HepG2 (cell line): ENCODE measurements around the gene PHC1. TPM values are rescaled to one million over a fixed set of nuclear protein-coding genes. Genes with fewer than 3 reads are reported as not detected.
A peak's percentile ranks its signal among the peaks of the same experiment; 100 is the strongest.

Source experiments
- ATAC-seq: fragments of 200-7000 bp; cut with Tn5 transposase; 3 replicates; pipeline ENCODE4 v1.9.1; 2020; ENCODE audit warnings: mild to moderate bottlenecking, moderate library complexity
- BruUV-seq: library from RNA; stranded (reverse); fragments of 400-500 nt; replicated peaks from 2 replicates; lab custom pipeline; 2021; lab: Mats Ljungman, UMichigan
- CTCF ChIA-PET: fragments of 300-600 bp; formaldehyde crosslinking; extraction: SDS; loops from one replicate; lab custom pipeline; 2021; ENCODE audit warnings: low total read pairs, inconsistent platforms, low intra/inter-chr PET ratio; lab: Yijun Ruan, JAX
- POLR2A ChIA-PET: fragments of 350-600 bp; sonication (Branson Sonifier 250); formaldehyde crosslinking; loops from one replicate; lab custom pipeline; 2020; ENCODE audit warnings: antibody characterized with exemption, inconsistent platforms; lab: Yijun Ruan, JAX
- DNase-seq: peaks from one replicate; pipeline ENCODE4 v3.0.0-alpha.2; 2015; ENCODE audit warnings: low spot score
- FAIRE-seq: peaks from 3 replicates; lab custom pipeline; 2011; peaks lifted over from hg19 to GRCh38; lab: Jason Lieb, UNC
- H2AFZ ChIP-seq: one replicate; pipeline ENCODE4 v1.6.1; 2011; ENCODE audit warnings: low read length, inconsistent platforms
- H3K27ac ChIP-seq: fragments of 300-600 bp; 3 replicates; pipeline ENCODE4 v1.8.0; 2011; ENCODE audit warnings: mixed run types, mild to moderate bottlenecking, mixed read lengths, low read length, inconsistent platforms; ENCODE audit not compliant: insufficient read depth; ENCODE audit errors: extremely low read length
- H3K27me3 ChIP-seq, 2 experiments: fragments of 200-600 bp in 1 of 2; 2 replicates in 1 of 2; 3 replicates in 1 of 2; pipeline versions ENCODE4 v1.6.0 to v1.8.0; 2011; ENCODE audit warnings: low read length in 2 of 2, mild to moderate bottlenecking in 2 of 2, moderate library complexity in 2 of 2, inconsistent platforms in 1 of 2; ENCODE audit not compliant: insufficient read depth in 2 of 2, control insufficient read depth in 1 of 2
- H3K36me3 ChIP-seq, 2 experiments: fragments of 200-600 bp in 1 of 2; replicated peaks in 1 of 2; 2 replicates in 1 of 2; 3 replicates in 1 of 2; pipeline versions ENCODE4 v1.5.1 to v1.8.0; 2011; ENCODE audit warnings: low read length in 2 of 2, inconsistent platforms in 1 of 2; ENCODE audit not compliant: insufficient read depth in 2 of 2, control insufficient read depth in 1 of 2
- H3K4me1 ChIP-seq: 2 replicates; pipeline ENCODE4 v1.5.1; 2012; ENCODE audit warnings: low read length, inconsistent platforms; ENCODE audit not compliant: insufficient read depth
- H3K4me2 ChIP-seq: 2 replicates; pipeline ENCODE4 v1.6.0; 2011; ENCODE audit warnings: low read depth, low read length, inconsistent platforms
- H3K4me3 ChIP-seq, 3 experiments: fragments of 200-600 bp in 1 of 3; sonication (generic), shearing (Covaris generic) in 1 of 3; replicated peaks in 1 of 3; 2 replicates each; pipeline ENCODE4 v1.5.1; 2011 to 2016; ENCODE audit warnings: low read length in 3 of 3, inconsistent platforms in 2 of 3, low read depth in 2 of 3, mild to moderate bottlenecking in 2 of 3, control low read depth in 1 of 3, mixed read lengths in 1 of 3; ENCODE audit not compliant: insufficient read depth in 1 of 3
- H3K79me2 ChIP-seq: one replicate; pipeline ENCODE4 v1.6.1; 2011; ENCODE audit warnings: low read length, inconsistent platforms; ENCODE audit not compliant: insufficient read depth
- H3K9ac ChIP-seq: 2 replicates; pipeline ENCODE4 v1.6.0; 2011; ENCODE audit warnings: mild to moderate bottlenecking, low read depth, low read length, inconsistent platforms; ENCODE audit not compliant: insufficient read depth
- H3K9me3 ChIP-seq: 2 replicates; pipeline ENCODE4 v1.5.1; 2012; ENCODE audit warnings: mild to moderate bottlenecking, low read length
- H4K20me1 ChIP-seq: 2 replicates; pipeline ENCODE4 v1.6.0; 2011; ENCODE audit warnings: inconsistent platforms, mild to moderate bottlenecking, low read length, moderate library complexity; ENCODE audit not compliant: insufficient read depth
- CEBPG ChIP-seq: IDR thresholded peaks from 2 replicates; pipeline ENCODE4 v1.6.1; 2016
- ISX ChIP-seq: sonication (generic); formaldehyde crosslinking; conservative IDR thresholded peaks from 2 replicates; pipeline ENCODE4 v1.5.0; 2020; ENCODE audit warnings: missing genetic modification reagents
- KLF13 ChIP-seq: sonication (generic); formaldehyde crosslinking; IDR thresholded peaks from 2 replicates; pipeline ENCODE4 v1.4.0; 2020; ENCODE audit warnings: mild to moderate bottlenecking, missing genetic modification reagents
- MXI1 ChIP-seq: IDR thresholded peaks from 3 replicates; pipeline ENCODE4 v1.6.1; 2012; ENCODE audit warnings: low read depth, low read length, inconsistent platforms, borderline replicate concordance
- WGBS: methylation state at CpG from one replicate; pipeline ENCODE4 v1.1.6; 2017; ENCODE audit warnings: low lambda C conversion rate; 5-methylcytosine and 5-hydroxymethylcytosine counted together
- in situ Hi-C: cut with HindIII; loops from 2 replicates; pipeline ENCODE4 v1.10.0; 2017; ENCODE audit warnings: low pct_unique_long_range_greater_than_20kb; ENCODE audit not compliant: extremely low pct_ligation_motif_present
- intact Hi-C: fragments of 100-400 bp; cut with micrococcal nuclease; formaldehyde crosslinking; loops from one replicate; pipeline ENCODE4 v1.10.0; 2022; ENCODE audit not compliant: unreplicated experiment
- polyA plus RNA-seq, 8 experiments: library from polyadenylated mRNA; depleted of rRNA in 3 of 8; stranded (reverse) in 7 of 8; unstranded in 1 of 8; fragments of >200 nt; fragmentation: Illumina TruSeq in 4 of 8; extraction: Trizol in 4 of 8; gene quantifications; 2 replicates each; pipeline versions ENCODE4 v1.2.1 to v1.2.3, GENCODE V29; 2011 to 2016; ENCODE audit warnings: low read depth in 4 of 8, missing spikeins in 1 of 8, mixed read lengths in 1 of 8; ENCODE audit not compliant: insufficient read depth in 1 of 8
- total RNA-seq, 5 experiments: library from RNA; depleted of rRNA; stranded (reverse); fragments of >200 nt; fragmentation: Illumina TruSeq; extraction: Trizol; gene quantifications; 2 replicates each; pipeline ENCODE4 v1.2.3, GENCODE V29; 2016; ENCODE audit warnings: low read depth in 1 of 5
- TF ChIP-seq, protein P1 (sequence below): sonication (generic); formaldehyde crosslinking; IDR thresholded peaks from 2 replicates; pipeline ENCODE4 v1.5.0; 2020; ENCODE audit warnings: mild to moderate bottlenecking, missing genetic modification reagents, moderate library complexity

PHC1 gene
- total and polyA plus RNA-seq, 2 of the 13 experiments (the other 11 are each of a cell fraction or from before 2014, with no cell fraction given) = 9.4 to 35.0 TPM

DNA sequence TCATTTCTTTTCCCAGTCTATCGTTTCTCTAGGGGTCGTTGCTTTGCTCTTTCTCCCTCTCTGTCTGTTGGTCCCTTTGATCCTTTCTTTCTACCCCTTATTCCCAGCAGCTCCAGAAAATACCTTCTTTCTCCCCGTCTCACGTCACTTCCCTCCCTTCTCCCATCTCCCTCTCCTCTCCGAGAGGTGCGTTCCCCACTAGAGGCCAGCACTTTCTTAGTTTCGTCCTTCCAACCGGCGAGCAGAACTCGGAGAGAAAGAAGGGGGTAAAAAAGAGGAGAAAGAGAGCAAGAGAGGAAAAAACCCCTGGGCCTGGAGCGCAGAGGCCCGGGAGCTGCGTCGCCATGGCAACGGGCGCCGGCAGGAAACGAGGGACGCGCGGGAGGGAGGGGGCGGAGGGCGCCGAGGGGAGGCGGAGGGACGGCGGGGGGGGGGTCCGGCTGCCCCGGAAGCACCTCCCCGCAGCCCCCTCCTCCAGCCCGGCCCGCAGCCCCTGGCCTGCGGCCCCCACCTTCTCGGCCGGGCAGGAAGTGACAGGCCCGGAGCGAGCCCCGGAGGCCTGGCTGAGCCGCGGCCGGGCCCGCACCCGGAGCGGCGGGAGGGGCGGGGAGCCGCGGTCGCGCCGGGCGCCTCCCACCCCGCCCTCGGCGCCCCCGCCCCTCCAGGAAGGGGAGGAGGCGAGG lies at the start of gene PHC1 (continued):
- 0 out of 3 replicates have a peak, but pooled peaks have one; percentile 31 for TF ChIP-seq MXI1
- TF ChIP-seq, protein P1, sequence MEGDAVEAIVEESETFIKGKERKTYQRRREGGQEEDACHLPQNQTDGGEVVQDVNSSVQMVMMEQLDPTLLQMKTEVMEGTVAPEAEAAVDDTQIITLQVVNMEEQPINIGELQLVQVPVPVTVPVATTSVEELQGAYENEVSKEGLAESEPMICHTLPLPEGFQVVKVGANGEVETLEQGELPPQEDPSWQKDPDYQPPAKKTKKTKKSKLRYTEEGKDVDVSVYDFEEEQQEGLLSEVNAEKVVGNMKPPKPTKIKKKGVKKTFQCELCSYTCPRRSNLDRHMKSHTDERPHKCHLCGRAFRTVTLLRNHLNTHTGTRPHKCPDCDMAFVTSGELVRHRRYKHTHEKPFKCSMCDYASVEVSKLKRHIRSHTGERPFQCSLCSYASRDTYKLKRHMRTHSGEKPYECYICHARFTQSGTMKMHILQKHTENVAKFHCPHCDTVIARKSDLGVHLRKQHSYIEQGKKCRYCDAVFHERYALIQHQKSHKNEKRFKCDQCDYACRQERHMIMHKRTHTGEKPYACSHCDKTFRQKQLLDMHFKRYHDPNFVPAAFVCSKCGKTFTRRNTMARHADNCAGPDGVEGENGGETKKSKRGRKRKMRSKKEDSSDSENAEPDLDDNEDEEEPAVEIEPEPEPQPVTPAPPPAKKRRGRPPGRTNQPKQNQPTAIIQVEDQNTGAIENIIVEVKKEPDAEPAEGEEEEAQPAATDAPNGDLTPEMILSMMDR (CRISPR knock-in tag) = peak; percentile 46
- TF ChIP-seq, all 625 proteins: peak for 29; not testable (repeated sequence) for 596

GRCh38 chr12:8866429-8866828 lies 47.9 kb upstream of the PHC1 start:
- Histone ChIP-seq H3K27ac (no peak overlapping the region), H3K4me3 (no peak overlapping the region), H3K4me2 (no peak overlapping the region), H3K9me3 (no peaks in the 10 kb centered on the region), H3K79me2 (no peaks in the 10 kb centered on the region), H2AFZ (no peak overlapping the region), H3K9ac (no peak overlapping the region), H3K36me3 (no peaks in the 10 kb centered on the region), H3K27me3 (peaks cover 3 to 12% of the 10 kb centered on the region in 2 experiments; a peak in 3 of 5 replicates), H4K20me1 (no peaks in the 10 kb centered on the region), H3K4me1 (no peaks in the 10 kb centered on the region)
- ChIA-PET CTCF (no interaction called here), POLR2A (no interaction called here)
- BruUV-seq = no TSS peak
- 0% methylated on average over 2 of the region's 2 CpGs for WGBS
- intact Hi-C loops = no loop called here
- TF ChIP-seq ISX (CRISPR knock-in tag) = no peak
- TF ChIP-seq CEBPG = no peak
- TF ChIP-seq KLF13 = no peak
- FAIRE-seq = no peak
- no peak for ATAC-seq
- no peak for DNase-seq
- in situ Hi-C loops = no loop called here
